ENCODE data around the gene DACH1. TPM values are rescaled to one million over a fixed set of nuclear protein-coding genes. Genes with fewer than 3 reads are reported as not detected.

The DACH1 gene
- total RNA-seq, 2 experiments from 2014 or later = not detected

GRCh38 chr13:71775966-71776365 lies 91.0 kb downstream of the DACH1 start:
- Histone ChIP-seq H3K79me2 (ENCODE audit: insufficient read depth, low read depth, low read length) (no peaks in the 10 kb centered on the region), H3K4me1 (ENCODE audit: insufficient read depth, low read length, poor library complexity, severe bottlenecking) (no peaks in the 10 kb centered on the region), H3K9me3 (ENCODE audit: low read length) (no peaks in the 10 kb centered on the region), H3K9me2 (ENCODE audit: insufficient read depth, low read length) (no peaks in the 10 kb centered on the region), H3K4me2 (ENCODE audit: low read length) (no peak overlapping the region), H4K20me1 (ENCODE audit: insufficient read depth, low read length) (no peaks in the 10 kb centered on the region), H3K27ac (ENCODE audit: low read depth, low read length, poor library complexity, severe bottlenecking) (no peak overlapping the region), H3K4me3 (ENCODE audit: low read depth, low read length, poor library complexity, severe bottlenecking) (no peak overlapping the region), H3K36me3 (ENCODE audit: insufficient read depth, low read length) (no peaks in the 10 kb centered on the region), H2AFZ (ENCODE audit: low read length) (no peak overlapping the region)
- ChIA-PET CTCF (ENCODE audit: unreplicated experiment) (no interaction called here), POLR2A (no interaction called here)
- TF ChIP-seq EZH2phosphoT487 (IDR thresholded peaks at IDR 0.05; ENCODE audit: borderline replicate concordance, low read depth, low read length) = no peak
- TF ChIP-seq, protein P1, sequence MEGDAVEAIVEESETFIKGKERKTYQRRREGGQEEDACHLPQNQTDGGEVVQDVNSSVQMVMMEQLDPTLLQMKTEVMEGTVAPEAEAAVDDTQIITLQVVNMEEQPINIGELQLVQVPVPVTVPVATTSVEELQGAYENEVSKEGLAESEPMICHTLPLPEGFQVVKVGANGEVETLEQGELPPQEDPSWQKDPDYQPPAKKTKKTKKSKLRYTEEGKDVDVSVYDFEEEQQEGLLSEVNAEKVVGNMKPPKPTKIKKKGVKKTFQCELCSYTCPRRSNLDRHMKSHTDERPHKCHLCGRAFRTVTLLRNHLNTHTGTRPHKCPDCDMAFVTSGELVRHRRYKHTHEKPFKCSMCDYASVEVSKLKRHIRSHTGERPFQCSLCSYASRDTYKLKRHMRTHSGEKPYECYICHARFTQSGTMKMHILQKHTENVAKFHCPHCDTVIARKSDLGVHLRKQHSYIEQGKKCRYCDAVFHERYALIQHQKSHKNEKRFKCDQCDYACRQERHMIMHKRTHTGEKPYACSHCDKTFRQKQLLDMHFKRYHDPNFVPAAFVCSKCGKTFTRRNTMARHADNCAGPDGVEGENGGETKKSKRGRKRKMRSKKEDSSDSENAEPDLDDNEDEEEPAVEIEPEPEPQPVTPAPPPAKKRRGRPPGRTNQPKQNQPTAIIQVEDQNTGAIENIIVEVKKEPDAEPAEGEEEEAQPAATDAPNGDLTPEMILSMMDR (conservative IDR thresholded peaks at IDR 0.05; ENCODE audit: low read length) = no peak
- no TSS peak for BruUV-seq (replicated peaks)
- no peak for DNase-seq (ENCODE audit: low spot score)
- intact Hi-C loops (cut with micrococcal nuclease; ENCODE audit: unreplicated experiment) = no loop called here

GRCh38 chr13:71774863-71775262 lies 92.1 kb downstream of the DACH1 start:
- Histone ChIP-seq H3K9me3 (ENCODE audit: low read length) (no peaks in the 10 kb centered on the region), H3K4me1 (ENCODE audit: insufficient read depth, low read length, poor library complexity, severe bottlenecking) (no peaks in the 10 kb centered on the region), H2AFZ (ENCODE audit: low read length) (no peak overlapping the region), H3K4me3 (ENCODE audit: low read depth, low read length, poor library complexity, severe bottlenecking) (no peak overlapping the region), H3K27ac (ENCODE audit: low read depth, low read length, poor library complexity, severe bottlenecking) (no peak overlapping the region), H3K4me2 (ENCODE audit: low read length) (no peak overlapping the region), H4K20me1 (ENCODE audit: insufficient read depth, low read length) (no peaks in the 10 kb centered on the region), H3K9me2 (ENCODE audit: insufficient read depth, low read length) (no peaks in the 10 kb centered on the region), H3K36me3 (ENCODE audit: insufficient read depth, low read length) (no peaks in the 10 kb centered on the region), H3K79me2 (ENCODE audit: insufficient read depth, low read depth, low read length) (no peaks in the 10 kb centered on the region)
- DNase-seq (ENCODE audit: low spot score) = no peak
- CTCF ChIA-PET (ENCODE audit: unreplicated experiment) = no interaction called here
- no TSS peak for BruUV-seq (replicated peaks)
- TF ChIP-seq EZH2phosphoT487 (IDR thresholded peaks at IDR 0.05; ENCODE audit: borderline replicate concordance, low read depth, low read length) = no peak
- POLR2A ChIA-PET = no interaction called here
- intact Hi-C loops (cut with micrococcal nuclease; ENCODE audit: unreplicated experiment) = no loop called here

GRCh38 chr13:71773531-71773930 lies 93.5 kb downstream of the DACH1 start:
- DNase-seq (ENCODE audit: low spot score) = no peak
- ChIA-PET CTCF (ENCODE audit: unreplicated experiment) (no interaction called here), POLR2A (interaction anchor here (0.8 kb wide), 1 partner anchor 22 kb away, joined by 4 read pairs; no protein-coding TSS in a partner anchor)
- Histone ChIP-seq H3K79me2 (ENCODE audit: insufficient read depth, low read depth, low read length) (no peaks in the 10 kb centered on the region), H4K20me1 (ENCODE audit: insufficient read depth, low read length) (no peaks in the 10 kb centered on the region), H3K4me1 (ENCODE audit: insufficient read depth, low read length, poor library complexity, severe bottlenecking) (no peaks in the 10 kb centered on the region), H2AFZ (ENCODE audit: low read length) (no peak overlapping the region), H3K9me3 (ENCODE audit: low read length) (no peaks in the 10 kb centered on the region), H3K36me3 (ENCODE audit: insufficient read depth, low read length) (no peaks in the 10 kb centered on the region), H3K9me2 (ENCODE audit: insufficient read depth, low read length) (no peaks in the 10 kb centered on the region), H3K27ac (ENCODE audit: low read depth, low read length, poor library complexity, severe bottlenecking) (no peak overlapping the region), H3K4me3 (ENCODE audit: low read depth, low read length, poor library complexity, severe bottlenecking) (no peak overlapping the region), H3K4me2 (ENCODE audit: low read length) (no peak overlapping the region)
- intact Hi-C loops (cut with micrococcal nuclease; ENCODE audit: unreplicated experiment) = no loop called here
- no TSS peak for BruUV-seq (replicated peaks)
- no peak for TF ChIP-seq EZH2phosphoT487 (IDR thresholded peaks at IDR 0.05; ENCODE audit: borderline replicate concordance, low read depth, low read length)
- TF ChIP-seq, protein P1 (conservative IDR thresholded peaks at IDR 0.05; ENCODE audit: low read length) = no peak

Data from OCI-LY7 (cell line).